HG03103 (cell line): Measurements from ENCODE around the gene CNN3.
A peak's percentile ranks its signal among the peaks of the same experiment; 100 is the strongest.

Experiments
- ATAC-seq: cut with Tn5 transposase; IDR thresholded peaks from one replicate; pipeline ENCODE4 v1.9.1; 2021; ENCODE audit warnings: low read depth; ENCODE audit not compliant: unreplicated experiment

Gene CNN3

DNA sequence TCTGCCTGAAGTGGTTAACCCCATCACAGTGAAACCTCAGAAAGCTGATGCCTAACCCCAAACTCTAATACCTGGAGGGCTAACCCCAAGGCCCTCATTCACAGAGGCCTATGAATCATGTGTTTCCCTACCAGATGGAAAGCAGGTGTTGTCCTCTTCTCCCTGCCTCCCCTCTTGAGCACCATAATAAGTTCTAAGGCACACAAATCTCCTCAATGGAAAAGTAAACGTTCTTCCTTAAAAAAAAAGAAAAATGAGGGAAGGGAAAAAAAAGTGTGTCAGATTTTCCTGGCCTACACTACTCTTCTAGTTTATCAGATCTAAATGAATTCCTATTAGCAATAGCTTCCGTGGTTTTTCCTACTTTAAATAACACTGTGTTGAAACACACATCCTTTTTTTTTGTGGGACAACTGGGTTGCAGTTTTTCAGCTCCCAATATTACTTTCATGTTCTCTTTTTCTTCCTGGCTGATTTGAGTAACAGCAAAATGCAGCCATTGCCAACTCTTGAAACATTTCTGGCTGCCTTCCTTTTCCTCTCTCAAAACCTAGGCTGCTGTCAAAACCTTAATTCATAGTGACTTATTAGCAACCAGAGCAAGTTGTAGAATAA lies 63.5 kb downstream of the CNN3 start:
- ATAC-seq: no peak

DNA sequence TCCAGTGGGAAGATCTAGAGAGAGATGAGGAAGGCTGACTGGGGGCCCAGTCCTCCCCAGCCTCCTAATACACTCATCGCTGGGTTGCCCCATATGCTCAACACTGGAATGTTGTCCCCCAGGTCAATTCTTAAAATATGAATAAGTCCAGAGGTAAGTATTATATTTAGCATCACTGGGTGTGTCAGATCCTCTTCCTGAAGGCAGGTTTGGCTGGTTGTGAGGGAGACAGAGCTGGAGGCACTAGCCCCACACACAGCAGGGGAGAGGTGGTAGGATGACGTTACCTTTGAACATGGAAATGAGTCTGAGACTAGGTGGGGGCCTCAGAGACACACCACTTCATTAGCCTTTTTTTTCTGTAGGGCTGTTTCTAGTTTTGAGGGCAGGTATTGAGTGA lies 64.2 kb downstream of the CNN3 start:
- no peak for ATAC-seq

DNA sequence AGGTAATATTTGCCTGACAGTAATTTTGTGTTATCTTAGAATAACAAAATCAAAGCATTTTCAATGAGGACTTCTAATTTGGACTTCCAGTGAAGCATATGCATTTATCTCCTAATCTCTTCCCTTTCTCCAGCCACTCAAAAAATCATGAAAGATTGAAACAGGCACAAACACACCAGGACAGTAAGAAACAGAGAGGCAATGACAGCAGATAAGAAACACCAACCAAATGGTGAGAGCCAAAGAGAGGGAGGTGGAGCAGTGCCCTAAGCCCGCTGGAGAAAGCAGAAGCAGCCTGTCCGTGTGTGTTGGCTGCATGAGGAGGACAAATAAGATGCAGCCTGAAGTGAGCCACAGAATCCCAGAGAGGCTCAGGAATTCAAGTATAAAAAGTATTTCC lies 67.7 kb downstream of the CNN3 start:
- ATAC-seq: no peak

DNA sequence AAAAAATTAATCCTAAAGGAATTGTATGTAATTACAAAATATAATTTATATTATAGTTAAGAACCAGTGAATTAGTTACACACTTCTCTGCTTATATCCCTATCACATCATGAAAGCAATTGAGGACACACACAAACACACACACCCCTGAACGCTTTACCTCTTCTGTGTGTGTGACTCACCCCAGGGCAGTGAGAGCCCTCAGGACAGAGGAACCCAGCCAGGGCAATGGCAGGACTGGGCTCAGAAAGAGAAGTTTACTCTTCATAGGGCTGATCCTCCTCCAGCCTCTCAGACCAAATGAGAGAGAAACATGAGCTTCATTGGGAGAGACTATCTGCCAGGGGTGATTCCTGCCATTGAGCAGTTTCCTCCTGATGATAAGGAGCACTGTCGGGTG lies 68.6 kb downstream of the CNN3 start:
- no peak for ATAC-seq

DNA sequence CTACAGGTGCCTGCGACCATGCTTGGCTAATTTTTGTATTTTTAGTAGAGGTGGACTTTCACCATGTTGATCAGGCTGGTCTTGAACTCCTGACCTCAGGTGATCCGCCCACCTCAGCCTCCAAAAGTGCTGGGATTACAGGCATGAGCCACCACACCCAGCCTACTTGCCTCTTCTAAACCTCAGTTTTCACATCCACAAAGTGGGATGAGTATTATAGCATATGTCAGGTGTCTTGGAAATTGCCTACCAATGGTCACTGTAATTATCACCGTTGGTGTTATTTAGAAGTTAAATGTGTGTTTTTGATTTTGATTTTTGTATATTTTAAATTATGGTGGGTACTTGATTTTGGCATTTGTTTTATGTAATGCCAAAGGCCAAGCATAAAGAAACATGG lies 70.0 kb downstream of the CNN3 start:
- no peak for ATAC-seq

DNA sequence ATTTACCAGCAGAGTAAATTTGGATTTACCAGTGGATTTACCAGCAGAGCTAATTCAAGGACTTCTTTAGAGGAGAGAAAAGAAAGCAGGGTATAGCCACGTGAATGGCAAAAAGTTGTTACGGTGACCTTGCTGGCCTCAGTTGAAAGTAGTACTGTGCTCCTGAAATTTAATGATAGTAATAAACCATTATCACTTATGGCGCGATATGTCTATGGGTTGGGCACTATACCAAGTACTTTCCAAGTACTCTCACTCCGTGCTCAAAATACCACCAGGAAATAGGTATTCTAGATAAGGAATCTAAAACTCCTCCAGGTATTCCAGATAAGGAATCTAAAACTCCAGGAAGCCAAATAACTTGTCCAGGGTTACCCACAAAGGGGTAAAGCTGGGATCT lies 70.9 kb downstream of the CNN3 start:
- no peak for ATAC-seq

DNA sequence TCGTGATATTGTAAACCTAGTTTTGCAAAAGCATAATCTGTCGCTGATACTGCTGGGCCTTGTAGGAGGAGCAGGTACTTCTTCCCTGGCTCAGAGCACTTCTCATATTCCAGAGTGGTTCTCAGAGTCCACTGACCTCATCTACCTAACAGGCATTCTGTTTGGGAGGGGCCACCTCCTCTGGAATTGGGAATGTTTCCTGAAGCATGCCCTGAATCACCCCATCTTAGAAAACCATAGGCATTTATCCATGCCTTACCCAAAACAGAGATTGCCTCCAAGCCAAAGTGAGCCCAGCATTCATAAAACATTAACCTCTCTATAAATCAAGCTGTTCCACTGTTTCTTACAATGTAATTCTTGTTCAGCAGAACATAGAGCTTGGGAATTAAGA lies 71.6 kb downstream of the CNN3 start:
- no peak for ATAC-seq

DNA sequence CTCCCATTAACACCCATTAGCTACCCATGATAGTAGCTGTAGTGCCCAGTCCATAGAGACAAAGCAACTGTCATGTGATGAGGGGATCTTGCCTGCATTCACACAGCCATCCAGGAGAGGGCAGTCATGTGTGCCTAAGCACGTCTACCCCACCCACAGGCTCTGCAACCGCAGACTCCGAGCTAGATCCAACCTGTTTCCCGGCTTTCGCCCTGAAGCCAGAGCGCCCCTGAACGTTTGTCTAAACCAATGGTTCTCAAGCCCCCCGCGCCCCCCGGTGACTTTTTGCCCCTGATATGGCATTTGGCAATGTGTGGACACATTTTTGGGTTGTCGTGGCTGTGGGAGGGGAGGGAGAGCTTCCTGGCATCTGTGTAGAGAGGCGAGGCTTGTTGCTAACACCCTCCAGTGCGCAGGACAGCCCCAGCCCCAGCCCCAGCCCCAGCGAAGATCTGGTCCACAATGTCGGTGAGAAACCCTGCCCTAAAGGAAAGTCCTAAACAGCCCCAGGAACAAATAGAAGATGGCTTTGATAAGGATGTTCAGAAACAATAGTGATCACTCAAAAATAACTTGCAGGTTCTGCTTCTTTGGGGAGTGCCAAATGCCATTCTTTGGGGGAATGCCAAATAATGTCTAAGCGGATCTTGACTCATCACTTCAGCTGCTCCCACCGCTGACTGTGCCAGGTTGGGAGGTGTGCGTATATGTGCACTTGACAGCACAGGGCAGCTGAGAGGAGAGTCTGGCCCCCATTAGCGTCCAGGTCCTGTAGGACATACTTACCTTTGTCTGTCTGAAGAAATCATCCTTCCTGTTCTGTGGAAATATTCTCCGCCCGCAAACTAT lies 72.2 kb downstream of the CNN3 start:
- ATAC-seq: peak; percentile 97

DNA sequence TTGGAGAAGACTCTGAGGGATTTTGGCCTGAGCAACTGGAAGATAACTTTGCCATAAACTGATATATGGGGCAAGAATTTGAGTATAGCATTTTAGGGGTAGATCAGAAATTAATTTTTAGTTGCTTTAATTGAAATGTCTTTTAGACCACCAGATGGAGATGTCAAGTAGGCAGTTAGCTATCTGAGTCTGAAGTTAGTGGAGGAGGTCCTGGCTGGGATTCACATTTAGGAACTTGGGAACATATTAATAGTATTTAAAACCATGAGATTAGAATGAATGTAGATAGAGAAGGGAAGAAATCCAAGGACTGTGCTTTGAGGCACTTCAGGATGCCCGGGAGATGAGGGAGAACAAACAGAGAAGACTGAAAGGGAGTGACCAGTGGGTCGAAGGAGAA lies 74.1 kb downstream of the CNN3 start:
- ATAC-seq: no peak

DNA sequence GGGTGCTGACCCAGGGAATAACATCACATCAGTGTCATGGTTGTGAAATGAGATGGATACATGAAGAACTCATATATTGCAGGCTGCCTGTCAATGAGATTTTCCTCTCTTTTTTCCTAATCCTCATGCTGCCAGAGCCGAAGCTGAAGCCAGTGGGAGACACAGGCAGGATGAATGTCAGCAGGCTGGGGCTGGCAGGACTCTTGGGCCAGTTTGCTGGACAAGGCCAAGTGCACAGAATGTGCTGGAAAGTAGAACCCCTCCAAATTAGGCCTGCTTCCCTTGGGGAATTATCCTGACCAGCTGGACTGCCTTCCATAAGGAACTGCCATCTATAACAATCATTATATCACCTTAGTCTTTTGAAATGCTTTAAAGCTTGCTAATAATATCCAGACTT lies 75.3 kb downstream of the CNN3 start:
- no peak for ATAC-seq
